RCC 7860 (cell line): Measurements from ENCODE around the gene ADGRG1.
A peak's percentile ranks its signal among the peaks of the same experiment; 100 is the strongest.

Experiments
- DNase-seq: peaks from one replicate; pipeline ENCODE4 v3.0.0-alpha.2; 2015; ENCODE audit warnings: low spot score
- FAIRE-seq: peaks from 2 replicates; lab custom pipeline; 2012; peaks lifted over from hg19 to GRCh38; lab: Jason Lieb, UNC

Gene ADGRG1

GRCh38 chr16:57680842-57681375, 52.5 kb downstream of the ADGRG1 start:
- no peak for FAIRE-seq
- DNase-seq = no peak

GRCh38 chr16:57681950-57682728, 53.7 kb downstream of the ADGRG1 start:
- no peak for FAIRE-seq
- DNase-seq = no peak

- no peak for FAIRE-seq
- DNase-seq = no peak
Observed at GRCh38 chr16:57682809-57683635, 54.6 kb downstream of the ADGRG1 start.

- FAIRE-seq = no peak
- DNase-seq = no peak
Observed at GRCh38 chr16:57683636-57684545, 55.5 kb downstream of the ADGRG1 start.

- FAIRE-seq (no peak), DNase-seq (no peak)
Observed at GRCh38 chr16:57684626-57685358, 56.4 kb downstream of the ADGRG1 start.

- FAIRE-seq = no peak
- no peak for DNase-seq
Observed at GRCh38 chr16:57685633-57686032, 57.2 kb downstream of the ADGRG1 start.

GRCh38 chr16:57686577-57686976, 58.1 kb downstream of the ADGRG1 start:
- no peak for FAIRE-seq
- DNase-seq = no peak

- DNase-seq = no peak
- FAIRE-seq = no peak
Observed at GRCh38 chr16:57687363-57687929, 59.0 kb downstream of the ADGRG1 start.

GRCh38 chr16:57688487-57688986, 60.1 kb downstream of the ADGRG1 start:
- DNase-seq = no peak
- FAIRE-seq = no peak

GRCh38 chr16:57688987-57689761, 60.7 kb downstream of the ADGRG1 start:
- FAIRE-seq = no peak

GRCh38 chr16:57689762-57690558, 61.5 kb downstream of the ADGRG1 start:
- no peak for FAIRE-seq

More at GRCh38 chr16:57688987-57689761, 60.7 kb downstream of the ADGRG1 start:
- DNase-seq = no peak

GRCh38 chr16:57690782-57691471, 62.5 kb downstream of the ADGRG1 start:
- FAIRE-seq = no peak
- no peak for DNase-seq

More at GRCh38 chr16:57689762-57690558, 61.5 kb downstream of the ADGRG1 start:
- DNase-seq = no peak

GRCh38 chr16:57692636-57693035, 64.2 kb downstream of the ADGRG1 start:
- FAIRE-seq = no peak

GRCh38 chr16:57693550-57693949, 65.1 kb downstream of the ADGRG1 start:
- DNase-seq = no peak
- FAIRE-seq = no peak

More at GRCh38 chr16:57692636-57693035, 64.2 kb downstream of the ADGRG1 start:
- no peak for DNase-seq

GRCh38 chr16:57694231-57694724, 65.8 kb downstream of the ADGRG1 start:
- FAIRE-seq (no peak), DNase-seq (no peak)

GRCh38 chr16:57694725-57695679, 66.6 kb downstream of the ADGRG1 start, which contains the start of gene DRC7:
Gene DRC7 (plus strand): TSS chr16:57694806. CDS start chr16:57697950, 3,144 bp downstream.
- DNase-seq = peak; percentile 30
- no peak for FAIRE-seq
